AG10803 (cell line): ENCODE results near the gene MED10.
"Not testable (repeated sequence)": the region's sequence is repeated elsewhere in the genome, so short reads cannot be mapped to it uniquely, and the experiment has no call there.

ENCODE experiments used
- DNase-seq: peaks from one replicate; pipeline ENCODE4 v3.0.0; 2010; ENCODE audit warnings: low read depth
- H3K4me3 ChIP-seq: 2 replicates; pipeline ENCODE4 v1.5.1; 2011; ENCODE audit warnings: mild to moderate bottlenecking, low read length, control low read depth
- TF ChIP-seq, protein P1 (sequence below): conservative IDR thresholded peaks from 2 replicates; pipeline ENCODE4 v1.5.1; 2011; ENCODE audit warnings: mild to moderate bottlenecking, low read length, control low read depth, inconsistent platforms

MED10 gene

DNA sequence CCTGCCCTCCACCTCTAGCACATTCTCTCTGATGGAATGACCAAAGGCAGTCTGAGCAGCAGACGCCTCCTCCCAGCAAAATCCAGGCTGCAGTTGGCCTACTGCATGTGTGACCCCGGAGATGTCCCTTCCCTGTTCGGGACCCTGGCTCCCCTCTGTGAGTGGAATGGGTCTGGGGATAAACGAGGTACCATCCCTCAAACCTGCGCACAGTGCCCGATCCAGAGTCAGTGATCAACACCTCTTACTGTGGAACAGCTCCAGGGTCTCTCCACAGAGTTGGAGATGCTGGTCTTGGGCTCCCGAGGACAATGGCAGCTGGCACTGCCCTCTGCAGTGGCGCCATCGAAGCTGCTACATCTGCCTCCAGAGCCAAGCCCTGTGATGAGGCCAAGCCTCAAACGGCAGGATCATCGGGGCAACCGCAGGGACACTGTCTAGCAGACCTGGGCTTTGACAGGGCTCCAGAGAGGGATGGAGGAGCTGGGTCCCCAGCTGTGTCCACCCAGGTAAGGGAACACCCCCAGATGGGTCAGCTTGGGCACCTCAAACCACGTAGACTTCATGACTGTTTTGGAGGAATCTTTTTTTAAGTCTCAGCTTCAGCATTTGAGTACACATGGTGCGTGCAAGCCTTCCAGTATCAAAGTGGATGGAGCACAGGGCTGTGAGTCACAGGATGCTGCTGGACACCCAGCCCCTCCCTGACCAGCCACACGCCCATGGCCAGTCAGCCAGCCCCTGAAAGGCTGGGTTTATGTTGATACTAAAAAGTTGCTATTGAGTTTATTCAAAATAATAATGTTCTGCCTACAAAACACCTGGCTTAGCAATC, 13.0 kb downstream of the MED10 start:
- peak; percentile 31 for DNase-seq
- no peak overlapping the region for H3K4me3 ChIP-seq
- TF ChIP-seq, protein P1, sequence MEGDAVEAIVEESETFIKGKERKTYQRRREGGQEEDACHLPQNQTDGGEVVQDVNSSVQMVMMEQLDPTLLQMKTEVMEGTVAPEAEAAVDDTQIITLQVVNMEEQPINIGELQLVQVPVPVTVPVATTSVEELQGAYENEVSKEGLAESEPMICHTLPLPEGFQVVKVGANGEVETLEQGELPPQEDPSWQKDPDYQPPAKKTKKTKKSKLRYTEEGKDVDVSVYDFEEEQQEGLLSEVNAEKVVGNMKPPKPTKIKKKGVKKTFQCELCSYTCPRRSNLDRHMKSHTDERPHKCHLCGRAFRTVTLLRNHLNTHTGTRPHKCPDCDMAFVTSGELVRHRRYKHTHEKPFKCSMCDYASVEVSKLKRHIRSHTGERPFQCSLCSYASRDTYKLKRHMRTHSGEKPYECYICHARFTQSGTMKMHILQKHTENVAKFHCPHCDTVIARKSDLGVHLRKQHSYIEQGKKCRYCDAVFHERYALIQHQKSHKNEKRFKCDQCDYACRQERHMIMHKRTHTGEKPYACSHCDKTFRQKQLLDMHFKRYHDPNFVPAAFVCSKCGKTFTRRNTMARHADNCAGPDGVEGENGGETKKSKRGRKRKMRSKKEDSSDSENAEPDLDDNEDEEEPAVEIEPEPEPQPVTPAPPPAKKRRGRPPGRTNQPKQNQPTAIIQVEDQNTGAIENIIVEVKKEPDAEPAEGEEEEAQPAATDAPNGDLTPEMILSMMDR = no peak

DNA sequence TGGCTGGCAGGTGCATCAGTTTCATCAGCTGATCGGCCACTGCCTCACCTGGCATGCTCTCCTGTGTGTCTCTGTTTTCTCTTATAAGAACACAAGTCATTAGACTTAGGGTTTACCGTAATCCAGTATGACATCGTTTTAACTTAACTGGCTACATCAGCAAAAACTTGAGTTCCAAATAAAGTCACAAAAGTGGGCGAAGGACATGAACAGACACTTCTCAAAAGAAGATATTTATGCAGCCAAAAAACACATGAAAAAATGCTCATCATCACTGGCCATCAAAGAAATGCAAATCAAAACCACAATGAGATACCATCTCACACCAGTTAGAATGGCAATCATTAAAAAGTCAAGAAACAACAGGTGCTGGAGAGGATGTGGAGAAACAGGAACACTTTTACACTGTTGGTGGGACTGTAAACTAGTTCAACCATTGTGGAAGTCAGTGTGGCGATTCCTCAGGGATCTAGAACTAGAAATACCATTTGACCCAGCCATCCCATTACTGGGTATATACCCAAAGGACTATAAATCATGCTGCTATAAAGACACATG, 14.8 kb downstream of the MED10 start:
- DNase-seq, H3K4me3 ChIP-seq: not testable (repeated sequence)

DNA sequence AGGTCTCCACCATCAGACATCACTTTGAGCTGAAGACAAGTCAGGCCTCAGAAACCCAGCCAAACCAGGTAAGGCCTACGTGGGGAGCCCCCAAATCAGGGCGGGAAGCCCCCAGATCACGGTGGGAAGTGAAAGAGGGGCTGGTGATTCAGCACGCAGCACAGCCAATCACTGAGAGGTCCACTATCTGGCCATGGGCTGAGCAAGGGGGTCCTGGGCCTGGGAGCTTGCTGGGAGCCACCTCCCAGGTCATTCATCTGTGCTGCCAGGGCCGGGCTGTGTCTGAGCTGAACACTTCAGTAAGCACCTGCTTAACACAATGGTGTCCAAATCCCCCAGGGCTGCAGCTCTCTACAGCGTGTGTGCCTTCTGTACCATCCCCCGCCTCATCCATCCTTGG, 15.5 kb downstream of the MED10 start:
- no peak for DNase-seq
- TF ChIP-seq, protein P1 = no peak
- no peak overlapping the region for H3K4me3 ChIP-seq

DNA sequence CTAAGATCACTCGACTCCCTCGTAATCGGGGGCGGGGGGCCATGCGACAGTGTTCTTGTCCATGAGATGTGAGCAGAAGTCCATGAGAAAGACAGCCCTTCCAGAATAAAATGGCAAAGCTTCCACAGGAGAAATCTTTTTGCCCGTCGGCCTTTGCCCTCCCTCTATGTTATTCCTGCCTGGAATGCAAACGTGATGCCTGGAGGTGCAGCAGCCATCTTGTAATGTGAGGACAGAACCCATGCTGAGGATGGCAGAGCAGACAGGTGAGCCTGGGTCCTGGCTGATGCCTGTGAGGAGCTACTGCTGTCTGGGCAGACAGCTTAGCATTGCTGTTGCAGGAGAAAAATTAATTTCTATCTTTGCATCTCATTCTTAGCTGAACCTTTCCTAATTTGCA, 17.2 kb downstream of the MED10 start:
- no peak overlapping the region for H3K4me3 ChIP-seq
- TF ChIP-seq, protein P1 = no peak
- no peak for DNase-seq

DNA sequence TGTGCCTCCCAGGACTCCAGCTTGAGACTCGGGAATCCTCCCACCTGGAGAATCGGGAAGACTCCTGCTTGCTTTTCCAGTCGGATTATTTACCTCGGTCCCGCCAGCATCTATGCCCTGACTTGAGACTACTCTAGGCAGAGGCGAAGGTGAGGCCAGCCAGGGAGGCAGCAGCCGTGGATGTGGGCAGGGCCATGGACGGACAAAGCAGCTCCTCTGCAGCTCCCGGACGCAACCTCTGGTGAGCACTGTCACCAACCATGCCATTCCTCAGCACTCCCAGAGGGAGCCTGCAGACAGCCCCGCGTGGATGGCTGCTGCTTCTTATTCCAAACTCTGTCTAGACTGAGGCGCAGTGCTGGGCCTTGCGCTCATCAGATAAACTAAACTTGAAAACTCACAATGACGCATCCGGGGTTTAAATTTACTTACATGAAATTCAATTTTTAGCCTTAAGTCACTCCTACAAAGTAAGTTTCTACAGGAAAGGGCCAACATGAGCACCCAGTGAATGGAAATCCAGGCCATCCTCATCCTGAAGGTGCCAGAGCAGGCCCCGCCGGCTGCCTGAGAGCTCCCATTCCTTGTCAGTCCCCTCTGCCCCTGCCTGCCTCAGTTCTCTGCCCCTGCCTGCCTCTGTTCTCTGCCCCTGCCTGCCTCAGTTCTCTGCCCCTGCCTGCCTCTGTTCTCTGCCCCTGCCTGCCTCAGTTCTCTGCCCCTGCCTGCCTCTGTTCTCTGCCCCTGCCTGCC, 17.8 kb downstream of the MED10 start:
- no peak for DNase-seq
- TF ChIP-seq, protein P1 = no peak
- no peak overlapping the region for H3K4me3 ChIP-seq

DNA sequence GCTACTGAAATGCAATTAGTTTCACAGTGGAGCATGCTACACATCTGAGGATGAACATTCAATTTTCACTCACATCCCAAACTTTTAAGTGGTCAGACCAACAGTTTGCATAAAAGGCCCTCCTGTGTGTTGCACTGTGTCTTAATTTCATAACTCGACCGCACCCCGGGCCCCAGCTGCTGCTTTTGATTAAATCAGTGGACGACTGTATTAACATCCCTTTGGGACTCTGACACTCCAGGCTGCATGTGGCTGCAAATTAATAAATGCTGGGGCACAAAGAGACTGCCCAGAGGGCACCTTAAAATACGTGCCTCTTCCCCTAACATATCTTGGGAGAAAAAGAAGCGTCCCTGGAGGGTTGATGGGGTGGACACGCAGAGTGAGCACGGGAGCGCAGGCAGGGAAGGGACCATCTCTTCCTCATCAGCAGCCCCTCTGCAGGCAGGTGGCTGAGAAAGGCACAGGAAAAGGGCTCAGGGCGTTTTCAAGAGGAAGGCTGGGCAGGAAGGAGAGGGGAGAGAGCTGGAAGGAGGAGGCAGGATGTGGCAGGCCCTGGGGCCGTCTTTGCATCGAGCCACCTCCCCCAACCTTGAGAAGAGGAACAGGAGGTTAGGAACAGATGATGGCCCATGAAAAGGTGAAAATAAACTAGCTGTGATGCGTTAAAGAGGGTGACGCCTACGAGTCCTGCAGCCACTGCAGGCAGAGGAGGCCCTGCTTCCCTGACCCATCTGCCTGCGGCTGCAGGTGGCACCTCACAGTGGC, 18.6 kb downstream of the MED10 start:
- TF ChIP-seq, protein P1 = no peak
- H3K4me3 ChIP-seq = no peak overlapping the region
- DNase-seq = no peak

DNA sequence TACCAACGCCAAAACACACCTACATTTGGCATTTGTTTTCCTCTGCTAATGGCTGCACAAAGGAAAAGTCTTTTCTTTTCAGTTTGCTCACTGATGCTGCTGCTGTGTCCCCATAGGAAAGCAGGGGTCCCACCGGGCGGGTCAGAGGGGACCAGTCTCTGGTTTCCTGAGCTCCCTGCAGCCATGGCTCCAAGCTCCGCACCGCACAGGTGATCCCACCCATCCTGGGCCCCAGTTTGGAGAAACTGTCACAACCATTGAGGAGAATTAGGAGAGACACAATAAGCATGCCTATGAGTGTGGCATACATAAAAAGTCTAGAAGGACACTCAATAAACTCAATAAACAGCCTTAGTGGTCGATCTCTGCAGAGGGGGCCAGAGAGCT, 19.9 kb downstream of the MED10 start:
- no peak overlapping the region for H3K4me3 ChIP-seq
- no peak for DNase-seq
- TF ChIP-seq, protein P1 = no peak

DNA sequence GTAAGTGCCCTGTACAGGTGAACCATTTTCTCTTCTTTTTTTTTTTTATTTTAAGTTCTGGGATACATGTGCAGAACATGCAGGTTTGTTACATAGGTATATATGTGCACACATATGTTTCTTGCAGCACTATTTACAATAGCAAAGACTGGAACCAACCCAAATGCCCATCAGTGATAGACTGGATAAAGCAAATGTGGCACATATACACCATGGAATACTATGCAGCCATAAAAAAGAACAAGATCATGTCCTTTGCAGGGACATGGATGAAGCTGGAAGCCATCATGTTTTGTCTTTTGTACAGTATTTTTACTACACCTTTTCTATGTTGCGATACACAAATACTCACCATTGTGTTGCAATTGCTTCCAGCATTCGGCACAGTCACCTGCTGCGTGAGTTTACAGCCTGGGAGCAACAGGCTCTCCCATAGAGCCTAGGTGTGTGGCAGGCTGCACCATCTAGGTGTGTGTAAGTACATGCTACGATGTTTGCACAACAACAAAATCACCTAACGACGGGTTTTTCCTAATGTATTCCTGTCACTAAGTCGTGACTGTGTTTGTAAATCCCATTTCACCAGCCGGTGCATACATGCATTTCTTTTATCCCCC, 20.4 kb downstream of the MED10 start:
- not testable (repeated sequence) for DNase-seq, H3K4me3 ChIP-seq
